GM21786 (cell line): ENCODE measurements around the gene TTC39B.

ENCODE experiments used
- ATAC-seq: cut with Tn5 transposase; IDR thresholded peaks from one replicate; pipeline ENCODE4 v1.9.1; 2021; ENCODE audit not compliant: unreplicated experiment

TTC39B gene

GRCh38 chr9:15187589-15187988 is 119.4 kb downstream of the TTC39B start:
- no peak for ATAC-seq

- no peak for ATAC-seq
Observed at GRCh38 chr9:15182730-15183129, 124.3 kb downstream of the TTC39B start.

GRCh38 chr9:15182101-15182551 is 124.9 kb downstream of the TTC39B start:
- ATAC-seq: no peak

DNA sequence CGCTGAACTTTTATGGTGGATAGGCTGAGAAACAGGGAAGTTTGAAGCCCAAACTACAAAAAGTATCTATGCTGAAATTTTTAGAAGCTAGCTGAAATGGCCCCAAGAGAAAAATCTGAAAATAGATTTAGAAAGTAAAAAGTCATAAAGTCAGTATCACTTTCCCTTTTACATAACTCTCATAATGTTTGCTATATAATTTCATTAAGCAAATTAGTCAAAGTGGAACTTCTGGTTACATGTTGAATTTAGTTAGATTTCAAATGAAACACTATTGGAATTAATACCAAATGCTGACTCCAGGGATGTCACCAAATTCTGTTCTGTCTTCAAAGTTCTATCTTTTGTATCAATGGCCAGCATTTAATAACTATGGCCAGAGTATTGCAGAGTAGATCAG is 126.9 kb downstream of the TTC39B start:
- peak; percentile 70 for ATAC-seq

- ATAC-seq: no peak
Observed at GRCh38 chr9:15178631-15179030, 128.4 kb downstream of the TTC39B start.

DNA sequence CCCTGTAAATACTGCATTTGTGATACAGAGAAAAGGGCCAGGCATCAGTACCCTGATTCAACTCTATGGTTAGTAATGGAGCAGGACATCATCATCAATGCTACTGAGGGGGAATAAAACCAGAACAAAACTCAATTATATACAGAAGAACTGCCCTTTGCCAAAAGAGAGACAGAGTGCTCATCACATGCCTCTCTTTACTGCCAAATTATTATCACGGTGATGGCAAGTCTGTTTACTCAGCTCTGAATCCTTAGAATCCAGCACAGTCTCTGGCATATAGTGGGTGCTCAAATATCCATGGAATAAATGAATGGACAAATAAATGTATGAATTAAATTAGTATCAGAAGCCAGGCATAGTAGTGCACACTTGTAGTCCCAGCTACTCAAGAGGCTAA is 130.2 kb downstream of the TTC39B start:
- ATAC-seq: no peak

DNA sequence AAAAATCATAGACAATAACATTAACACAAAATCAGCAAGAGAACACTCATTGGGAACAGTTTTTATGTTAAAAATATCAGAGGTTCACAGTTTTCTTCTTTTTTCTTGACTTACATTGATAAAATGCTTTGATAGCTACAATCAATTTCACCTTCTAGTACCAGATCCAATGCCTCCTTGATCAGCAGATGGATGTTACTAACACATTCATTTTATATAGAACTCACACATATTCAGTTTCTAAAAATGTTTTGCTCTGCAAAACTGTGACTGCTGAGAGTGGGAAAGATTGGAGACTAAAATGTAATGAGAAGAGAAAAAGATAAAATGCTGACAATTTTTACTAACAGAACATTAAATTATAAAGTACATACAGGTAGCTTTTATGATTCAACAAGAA is 143.1 kb downstream of the TTC39B start:
- ATAC-seq: no peak

- no peak for ATAC-seq
Observed at GRCh38 chr9:15161753-15162152, 145.3 kb downstream of the TTC39B start.

- no peak for ATAC-seq
Observed at GRCh38 chr9:15160673-15161072, 146.3 kb downstream of the TTC39B start.

GRCh38 chr9:15158064-15158463 is 149.0 kb downstream of the TTC39B start:
- ATAC-seq: no peak

- ATAC-seq: no peak
Observed at GRCh38 chr9:15157381-15157780, 149.6 kb downstream of the TTC39B start.

DNA sequence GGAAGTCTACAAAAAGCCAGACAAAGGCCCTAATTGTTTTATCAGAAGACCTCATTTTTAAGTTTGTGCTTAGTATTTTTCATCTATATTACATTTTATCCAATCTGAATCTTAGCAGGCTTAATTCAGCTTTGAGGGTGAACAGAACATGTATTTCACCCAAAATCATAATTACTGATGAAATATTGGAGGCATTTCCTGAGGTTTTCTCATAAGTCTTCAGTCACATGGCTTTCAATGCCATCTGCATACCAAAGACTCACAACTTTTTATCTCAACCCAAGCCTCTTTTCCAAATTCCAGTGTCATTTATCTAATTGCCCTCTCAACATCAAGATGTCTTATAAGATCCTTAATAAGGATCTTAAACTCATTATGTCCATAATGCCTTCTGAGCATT is 150.8 kb downstream of the TTC39B start:
- ATAC-seq: no peak

DNA sequence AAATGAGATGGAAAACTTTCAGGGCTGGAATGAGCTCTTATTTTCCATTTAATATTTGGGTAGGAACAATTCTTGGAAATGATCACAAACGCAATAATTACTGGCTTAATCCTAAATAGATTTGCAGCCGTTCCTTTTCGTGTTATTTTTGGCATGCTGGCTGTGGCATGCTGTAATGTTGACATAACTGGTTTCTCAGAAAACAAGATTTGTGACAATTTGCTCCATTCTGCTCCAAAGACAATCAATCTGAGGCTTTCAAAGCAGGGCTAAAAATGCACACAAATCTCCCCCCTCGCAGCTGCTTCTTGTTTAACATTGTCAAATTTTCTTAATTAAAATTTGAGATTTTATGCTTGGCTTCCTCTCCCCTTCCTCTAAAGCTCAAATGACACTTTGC is 151.2 kb downstream of the TTC39B start:
- no peak for ATAC-seq

GRCh38 chr9:15155323-15155722 is 151.7 kb downstream of the TTC39B start:
- no peak for ATAC-seq

DNA sequence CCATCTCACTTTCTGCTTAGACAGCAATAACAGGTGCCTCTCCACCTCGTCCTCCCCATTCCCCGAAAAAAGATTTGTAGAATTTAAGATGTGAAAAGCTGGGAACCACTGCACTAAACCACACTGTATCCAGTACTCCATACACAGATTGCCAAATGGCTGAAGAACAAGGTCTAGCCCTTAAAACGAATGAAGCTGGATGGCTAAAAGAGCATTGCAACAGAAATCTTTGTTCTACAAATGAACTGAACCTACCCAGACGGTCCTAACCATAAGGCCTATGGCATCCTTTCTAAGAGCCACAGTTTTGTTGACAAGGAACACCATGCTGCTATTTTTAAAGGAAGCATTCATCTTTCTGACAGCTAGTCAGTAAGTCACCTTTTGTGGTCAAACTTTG is 152.3 kb downstream of the TTC39B start:
- no peak for ATAC-seq

DNA sequence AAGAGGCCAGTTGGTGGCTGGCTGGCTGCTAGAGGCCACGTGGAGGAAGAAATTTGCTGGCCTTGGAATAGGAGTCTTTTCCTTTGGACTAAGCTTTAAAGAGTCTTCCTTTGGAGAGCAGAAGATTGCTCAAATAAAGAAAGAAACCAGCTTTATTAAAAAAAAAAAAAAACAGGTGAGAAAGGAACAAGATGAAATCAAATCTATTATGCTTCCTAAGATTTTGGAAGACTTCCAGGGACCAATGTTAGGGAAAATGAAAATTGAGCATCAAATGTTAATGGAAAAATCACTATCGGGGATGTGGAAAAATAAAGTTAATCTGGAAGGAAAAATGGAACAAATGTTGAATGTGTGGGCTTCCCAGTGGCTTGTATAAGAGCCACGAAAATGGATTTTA is 153.1 kb downstream of the TTC39B start:
- ATAC-seq: no peak

DNA sequence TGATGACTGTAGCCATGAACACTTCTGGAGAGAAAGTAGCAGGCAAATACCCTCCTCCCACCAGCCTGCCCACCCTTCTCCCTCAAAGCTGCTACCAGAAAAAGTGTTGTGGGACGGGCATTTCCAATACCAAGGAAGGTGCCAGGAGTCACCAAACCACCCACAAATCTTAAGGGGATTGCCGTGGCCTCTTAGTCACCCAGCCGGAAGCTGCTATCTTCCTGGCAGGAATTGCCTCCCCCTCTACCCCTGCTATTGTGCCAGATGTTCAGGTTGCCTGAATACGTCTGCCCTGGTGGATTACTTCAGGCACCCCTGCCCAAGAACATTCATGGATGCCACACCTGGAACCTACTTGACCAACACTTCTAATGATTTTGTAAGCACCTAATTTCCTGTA is 156.1 kb downstream of the TTC39B start:
- ATAC-seq: no peak

DNA sequence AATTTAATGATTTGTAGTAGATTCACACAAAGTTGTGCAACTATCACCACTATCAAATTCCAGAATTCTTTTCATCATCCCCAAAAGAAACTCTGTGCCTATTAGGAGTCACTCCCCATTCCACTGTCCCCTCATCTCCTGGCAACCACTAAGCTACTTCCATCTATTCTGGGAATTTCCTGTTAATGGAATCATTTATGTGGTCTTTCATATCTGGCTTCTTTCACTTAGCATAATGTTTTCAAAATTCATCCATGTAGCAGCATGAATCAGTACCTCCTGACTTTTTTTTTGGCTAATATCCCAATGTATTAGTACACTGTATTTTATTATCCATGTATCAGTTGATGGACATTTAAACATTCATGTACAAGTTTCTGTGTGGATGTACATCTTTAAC is 157.6 kb downstream of the TTC39B start:
- no peak for ATAC-seq

GRCh38 chr9:15146268-15146700 is 160.7 kb downstream of the TTC39B start:
- no peak for ATAC-seq

DNA sequence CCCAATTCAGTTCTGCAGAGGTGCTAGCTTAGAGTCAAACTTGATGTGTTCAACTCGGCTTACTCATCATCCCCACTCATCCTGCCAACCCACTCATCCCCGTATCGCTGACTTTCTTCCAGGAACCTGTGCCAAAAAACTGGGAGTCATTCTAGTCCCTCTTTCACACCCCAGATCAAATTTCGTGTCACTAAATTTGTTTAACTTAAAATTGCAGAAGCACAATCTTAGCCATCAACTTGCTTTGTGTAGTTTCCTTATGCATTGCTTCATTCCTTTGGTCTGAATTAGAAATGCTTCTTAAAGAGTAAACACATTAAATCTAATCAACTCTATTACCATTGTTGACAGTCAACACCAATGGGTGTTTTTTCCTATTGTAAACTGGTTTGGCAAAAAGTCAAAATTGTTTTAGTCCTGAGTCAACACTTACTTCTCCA is 162.4 kb downstream of the TTC39B start:
- ATAC-seq: no peak

- ATAC-seq: peak; percentile 96
Observed at GRCh38 chr9:15142878-15143534, 164.0 kb downstream of the TTC39B start.

- ATAC-seq: no peak
Observed at GRCh38 chr9:15140051-15140450, 167.0 kb downstream of the TTC39B start.

GRCh38 chr9:15139469-15139868 is 167.5 kb downstream of the TTC39B start:
- ATAC-seq: no peak
